SU-DHL-6 (cell line): ENCODE results near the gene CA12.

Experiments used
- CTCF ChIP-seq: fragments of 200-600 bp; sonication (generic); IDR thresholded peaks from one replicate; pipeline ENCODE4 v1.5.1; 2017; ENCODE audit warnings: antibody characterized with exemption, mild to moderate bottlenecking, low read length, moderate library complexity; ENCODE audit not compliant: insufficient read depth, poor library complexity, severe bottlenecking
- EZH2phosphoT487 ChIP-seq: fragments of 200-600 bp; sonication (generic), shearing (Covaris generic); conservative IDR thresholded peaks from 2 replicates; pipeline ENCODE4 v1.6.1; 2018; ENCODE audit warnings: mild to moderate bottlenecking, antibody characterized with exemption, low read length, moderate library complexity, mixed read lengths

GRCh38 chr15:63330926-63331325, 50.7 kb downstream of the CA12 start:
- TF ChIP-seq EZH2phosphoT487, result no peak
- no peak for TF ChIP-seq CTCF
